Measurements from ENCODE around the gene GAREM1. TPM values are rescaled to one million over a fixed set of nuclear protein-coding genes. Genes with fewer than 3 reads are reported as not detected.

The GAREM1 gene
- total and polyA plus RNA-seq, 2 donors (not counting 1 experiment from before 2014, with no cell fraction given), result 0.92 to 1.5 TPM

DNA sequence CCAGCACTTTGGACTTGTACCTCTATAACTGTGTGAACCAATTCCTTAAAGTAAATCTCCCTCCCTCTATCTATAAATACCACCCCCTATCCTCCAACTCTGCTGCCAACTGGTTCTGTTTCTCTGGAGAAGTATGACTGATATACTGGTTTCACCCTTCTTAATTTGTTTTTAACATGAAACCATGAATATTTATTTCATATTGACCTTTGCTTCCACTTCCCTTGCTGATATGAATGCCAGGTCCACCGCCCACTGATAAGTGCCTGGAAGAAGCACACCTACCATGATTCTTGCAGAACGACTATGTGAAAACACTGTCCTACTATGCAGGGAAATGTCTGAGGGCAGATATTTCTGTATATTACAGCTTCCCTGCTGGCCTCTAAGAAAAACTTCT lies 131.6 kb downstream of the GAREM1 start:
- no peak overlapping the region for H3K4me2 ChIP-seq (ENCODE audit: extremely low read depth, insufficient read depth, low read length)
- H3K27me3 ChIP-seq (ENCODE audit: control insufficient read depth, insufficient read depth, low read length), result no peaks in the 10 kb centered on the region
- no peaks in the 10 kb centered on the region for H3K4me1 ChIP-seq (ENCODE audit: control insufficient read depth, extremely low read depth, insufficient read depth, low read length)
- H4K20me1 ChIP-seq (ENCODE audit: control insufficient read depth, extremely low read depth, insufficient read depth, low read length), result no peaks in the 10 kb centered on the region
- H2AFZ ChIP-seq (ENCODE audit: low read length), result no peak overlapping the region
- no peak overlapping the region for H3K9ac ChIP-seq (ENCODE audit: insufficient read depth, low read length)
- no peaks in the 10 kb centered on the region for H3K9me3 ChIP-seq (ENCODE audit: control insufficient read depth, insufficient read depth, low read depth, low read length)
- DNase-seq (ENCODE audit: low read depth in 2 of 2), result no peak
- H3K36me3 ChIP-seq (ENCODE audit: control insufficient read depth, insufficient read depth, low read length), result no peaks in the 10 kb centered on the region
- TF ChIP-seq EZH2 (IDR thresholded peaks at IDR 0.05; ENCODE audit: low read length, missing control alignments), result no peak
- TF ChIP-seq, protein P1, sequence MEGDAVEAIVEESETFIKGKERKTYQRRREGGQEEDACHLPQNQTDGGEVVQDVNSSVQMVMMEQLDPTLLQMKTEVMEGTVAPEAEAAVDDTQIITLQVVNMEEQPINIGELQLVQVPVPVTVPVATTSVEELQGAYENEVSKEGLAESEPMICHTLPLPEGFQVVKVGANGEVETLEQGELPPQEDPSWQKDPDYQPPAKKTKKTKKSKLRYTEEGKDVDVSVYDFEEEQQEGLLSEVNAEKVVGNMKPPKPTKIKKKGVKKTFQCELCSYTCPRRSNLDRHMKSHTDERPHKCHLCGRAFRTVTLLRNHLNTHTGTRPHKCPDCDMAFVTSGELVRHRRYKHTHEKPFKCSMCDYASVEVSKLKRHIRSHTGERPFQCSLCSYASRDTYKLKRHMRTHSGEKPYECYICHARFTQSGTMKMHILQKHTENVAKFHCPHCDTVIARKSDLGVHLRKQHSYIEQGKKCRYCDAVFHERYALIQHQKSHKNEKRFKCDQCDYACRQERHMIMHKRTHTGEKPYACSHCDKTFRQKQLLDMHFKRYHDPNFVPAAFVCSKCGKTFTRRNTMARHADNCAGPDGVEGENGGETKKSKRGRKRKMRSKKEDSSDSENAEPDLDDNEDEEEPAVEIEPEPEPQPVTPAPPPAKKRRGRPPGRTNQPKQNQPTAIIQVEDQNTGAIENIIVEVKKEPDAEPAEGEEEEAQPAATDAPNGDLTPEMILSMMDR (conservative IDR thresholded peaks at IDR 0.05 in 1 of 2, IDR thresholded peaks at IDR 0.05 in 1 of 2; ENCODE audit: low read depth in 1 of 2, low read length in 2 of 2), result no peak
- H3K4me3 ChIP-seq (replicated peaks in 1 of 4; ENCODE audit: control extremely low read depth in 1 of 4, insufficient read depth in 1 of 4, low read depth in 3 of 4, low read length in 4 of 4), result no peak overlapping the region
- no peak overlapping the region for H3K27ac ChIP-seq (ENCODE audit: insufficient read depth, low read length)
- no peaks in the 10 kb centered on the region for H3K79me2 ChIP-seq (ENCODE audit: control insufficient read depth, insufficient read depth, low read length)

DNA sequence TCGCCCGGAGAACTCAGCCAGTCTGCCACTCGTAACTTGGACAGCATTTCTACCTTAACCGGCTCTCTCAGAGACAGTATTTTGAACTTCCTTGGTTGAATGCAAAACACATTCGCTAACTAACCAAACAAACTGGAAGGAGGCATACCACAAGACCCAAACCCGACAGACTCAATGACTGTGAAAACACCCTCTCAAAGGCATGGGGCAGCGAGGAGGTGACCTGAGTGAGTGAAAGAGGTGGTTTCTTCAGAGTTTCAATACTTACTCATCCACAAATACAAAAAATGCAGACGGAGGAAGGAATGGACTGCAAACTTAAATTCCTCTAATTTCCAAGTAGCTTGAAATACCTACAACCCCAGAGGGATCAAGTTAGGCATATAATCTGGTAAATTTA lies 132.9 kb downstream of the GAREM1 start:
- Histone ChIP-seq H4K20me1 (ENCODE audit: control insufficient read depth, extremely low read depth, insufficient read depth, low read length) (no peaks in the 10 kb centered on the region), H3K9ac (ENCODE audit: insufficient read depth, low read length) (no peak overlapping the region), H3K79me2 (ENCODE audit: control insufficient read depth, insufficient read depth, low read length) (no peaks in the 10 kb centered on the region), H3K27ac (ENCODE audit: insufficient read depth, low read length) (no peak overlapping the region), H3K4me3 (replicated peaks in 1 of 4; ENCODE audit: control extremely low read depth in 1 of 4, insufficient read depth in 1 of 4, low read depth in 3 of 4, low read length in 4 of 4) (no peak overlapping the region), H3K4me1 (ENCODE audit: control insufficient read depth, extremely low read depth, insufficient read depth, low read length) (no peaks in the 10 kb centered on the region), H3K27me3 (ENCODE audit: control insufficient read depth, insufficient read depth, low read length) (no peaks in the 10 kb centered on the region), H3K4me2 (ENCODE audit: extremely low read depth, insufficient read depth, low read length) (no peak overlapping the region), H3K36me3 (ENCODE audit: control insufficient read depth, insufficient read depth, low read length) (no peaks in the 10 kb centered on the region), H3K9me3 (ENCODE audit: control insufficient read depth, insufficient read depth, low read depth, low read length) (no peaks in the 10 kb centered on the region), H2AFZ (ENCODE audit: low read length) (no peak overlapping the region)
- peak in 1 of 2 donors; percentile 61 for DNase-seq (ENCODE audit: low read depth in 2 of 2)
- TF ChIP-seq, protein P1 (conservative IDR thresholded peaks at IDR 0.05 in 1 of 2, IDR thresholded peaks at IDR 0.05 in 1 of 2; ENCODE audit: low read depth in 1 of 2, low read length in 2 of 2), result no peak
- no peak for TF ChIP-seq EZH2 (IDR thresholded peaks at IDR 0.05; ENCODE audit: low read length, missing control alignments)

DNA sequence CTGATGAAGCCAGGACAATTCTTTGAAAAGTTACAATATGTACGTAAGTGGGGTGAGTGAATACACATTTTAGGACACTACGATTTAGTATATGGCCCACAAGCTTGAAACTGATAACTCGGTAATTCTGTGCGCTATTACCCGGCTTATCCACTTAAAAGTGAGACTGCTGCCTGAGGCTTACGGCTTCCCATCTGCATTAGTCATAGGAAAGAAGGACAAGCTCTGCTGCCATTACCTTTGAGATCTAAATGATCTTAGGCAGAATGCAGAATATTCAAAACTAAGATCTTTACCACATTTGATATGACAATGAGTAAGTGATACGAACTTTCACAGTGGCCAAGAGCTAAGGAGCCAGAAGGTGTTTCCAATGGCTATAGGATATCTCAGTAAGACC lies 133.3 kb downstream of the GAREM1 start:
- Histone ChIP-seq H3K79me2 (ENCODE audit: control insufficient read depth, insufficient read depth, low read length) (no peaks in the 10 kb centered on the region), H3K36me3 (ENCODE audit: control insufficient read depth, insufficient read depth, low read length) (no peaks in the 10 kb centered on the region), H2AFZ (ENCODE audit: low read length) (no peak overlapping the region), H3K9ac (ENCODE audit: insufficient read depth, low read length) (no peak overlapping the region), H4K20me1 (ENCODE audit: control insufficient read depth, extremely low read depth, insufficient read depth, low read length) (no peaks in the 10 kb centered on the region), H3K4me1 (ENCODE audit: control insufficient read depth, extremely low read depth, insufficient read depth, low read length) (no peaks in the 10 kb centered on the region), H3K27ac (ENCODE audit: insufficient read depth, low read length) (no peak overlapping the region), H3K27me3 (ENCODE audit: control insufficient read depth, insufficient read depth, low read length) (no peaks in the 10 kb centered on the region), H3K4me2 (ENCODE audit: extremely low read depth, insufficient read depth, low read length) (no peak overlapping the region), H3K4me3 (replicated peaks in 1 of 4; ENCODE audit: control extremely low read depth in 1 of 4, insufficient read depth in 1 of 4, low read depth in 3 of 4, low read length in 4 of 4) (no peak overlapping the region), H3K9me3 (ENCODE audit: control insufficient read depth, insufficient read depth, low read depth, low read length) (no peaks in the 10 kb centered on the region)
- no peak for TF ChIP-seq EZH2 (IDR thresholded peaks at IDR 0.05; ENCODE audit: low read length, missing control alignments)
- TF ChIP-seq, protein P1 (conservative IDR thresholded peaks at IDR 0.05 in 1 of 2, IDR thresholded peaks at IDR 0.05 in 1 of 2; ENCODE audit: low read depth in 1 of 2, low read length in 2 of 2), result no peak
- no peak for DNase-seq (ENCODE audit: low read depth in 2 of 2)
